ENCODE results near the gene LIMK2.
"Not testable (repeated sequence)": the region's sequence is repeated elsewhere in the genome, so short reads cannot be mapped to it uniquely, and the experiment has no call there.

LIMK2 gene

GRCh38 chr22:31204352-31204984, 7.6 kb upstream of the LIMK2 start:
- not testable (repeated sequence) for H3K27me3 Mint-ChIP-seq; H3K4me1 Mint-ChIP-seq (ENCODE audit: low read depth); H3K27ac Mint-ChIP-seq; H3K9me3 Mint-ChIP-seq; H3K4me3 Mint-ChIP-seq
- peaks cover 23% of the 10 kb centered on the region for H3K36me3 Mint-ChIP-seq (ENCODE audit: low read depth)

GRCh38 chr22:31205059-31205458, 7.0 kb upstream of the LIMK2 start:
- not testable (repeated sequence) for H3K4me1 Mint-ChIP-seq (ENCODE audit: low read depth); H3K27ac Mint-ChIP-seq; H3K4me3 Mint-ChIP-seq; H3K27me3 Mint-ChIP-seq; H3K9me3 Mint-ChIP-seq
- peaks cover 21% of the 10 kb centered on the region for H3K36me3 Mint-ChIP-seq (ENCODE audit: low read depth)

- H3K4me3 Mint-ChIP-seq, H3K9me3 Mint-ChIP-seq, H3K27me3 Mint-ChIP-seq, H3K27ac Mint-ChIP-seq: not testable (repeated sequence)
- peaks cover 21% of the 10 kb centered on the region for H3K36me3 Mint-ChIP-seq (ENCODE audit: low read depth)
- peaks cover 13% of the 10 kb centered on the region for H3K4me1 Mint-ChIP-seq (ENCODE audit: low read depth)
These were observed 5.6 kb upstream of the LIMK2 start for GRCh38 chr22:31206460-31206859.

GRCh38 chr22:31206896-31207687, 5.0 kb upstream of the LIMK2 start:
- Mint-ChIP-seq H3K4me3 (no peak overlapping the region), H3K27me3 (no peaks in the 10 kb centered on the region), H3K4me1 (ENCODE audit: low read depth) (peaks cover 18% of the 10 kb centered on the region), H3K27ac (no peak overlapping the region), H3K36me3 (ENCODE audit: low read depth) (peaks cover 19% of the 10 kb centered on the region), H3K9me3 (no peaks in the 10 kb centered on the region)

GRCh38 chr22:31210556-31211421, 1.3 kb upstream of the LIMK2 start:
- Mint-ChIP-seq H3K27me3 (no peaks in the 10 kb centered on the region), H3K4me1 (ENCODE audit: low read depth) (peaks cover 30% of the 10 kb centered on the region), H3K4me3 (peak overlapping the region; percentile 18), H3K9me3 (no peaks in the 10 kb centered on the region), H3K36me3 (ENCODE audit: low read depth) (peaks cover 10% of the 10 kb centered on the region), H3K27ac (peak overlapping the region; percentile 75)

GRCh38 chr22:31211482-31211861, 626 bp upstream of the LIMK2 start:
- Mint-ChIP-seq H3K36me3 (ENCODE audit: low read depth) (peaks cover 10% of the 10 kb centered on the region), H3K4me1 (ENCODE audit: low read depth) (peaks cover 35% of the 10 kb centered on the region), H3K4me3 (peak overlapping the region; percentile 87), H3K9me3 (no peaks in the 10 kb centered on the region), H3K27me3 (no peaks in the 10 kb centered on the region), H3K27ac (peak overlapping the region; percentile 82)

GRCh38 chr22:31212783-31213629, 908 bp downstream of the LIMK2 start:
- H3K36me3 Mint-ChIP-seq (ENCODE audit: low read depth) = peaks cover 9% of the 10 kb centered on the region
- H3K9me3 Mint-ChIP-seq = no peaks in the 10 kb centered on the region
- H3K27ac Mint-ChIP-seq = no peak overlapping the region
- H3K4me1 Mint-ChIP-seq (ENCODE audit: low read depth) = peaks cover 42% of the 10 kb centered on the region
- no peaks in the 10 kb centered on the region for H3K27me3 Mint-ChIP-seq
- H3K4me3 Mint-ChIP-seq = peak overlapping the region; percentile 87

GRCh38 chr22:31215018-31215535, 3.0 kb downstream of the LIMK2 start:
- Mint-ChIP-seq H3K4me1 (ENCODE audit: low read depth) (peaks cover 50% of the 10 kb centered on the region), H3K36me3 (ENCODE audit: low read depth) (peaks cover 17% of the 10 kb centered on the region), H3K9me3 (no peaks in the 10 kb centered on the region), H3K27ac (peak overlapping the region; percentile 11), H3K27me3 (no peaks in the 10 kb centered on the region), H3K4me3 (no peak overlapping the region)

GRCh38 chr22:31218565-31219262, 6.6 kb downstream of the LIMK2 start:
- Mint-ChIP-seq H3K36me3 (ENCODE audit: low read depth) (peaks cover 21% of the 10 kb centered on the region), H3K27me3 (no peaks in the 10 kb centered on the region), H3K9me3 (no peaks in the 10 kb centered on the region), H3K4me1 (ENCODE audit: low read depth) (peaks cover 44% of the 10 kb centered on the region), H3K4me3 (no peak overlapping the region), H3K27ac (peak overlapping the region; percentile 32)

- Mint-ChIP-seq H3K4me3 (no peak overlapping the region), H3K9me3 (no peaks in the 10 kb centered on the region), H3K27me3 (no peaks in the 10 kb centered on the region), H3K36me3 (ENCODE audit: low read depth) (peaks cover 19% of the 10 kb centered on the region), H3K4me1 (ENCODE audit: low read depth) (peaks cover 36% of the 10 kb centered on the region), H3K27ac (no peak overlapping the region)
These were observed 9.0 kb downstream of the LIMK2 start for GRCh38 chr22:31221084-31221483.

- H3K27me3 Mint-ChIP-seq = no peaks in the 10 kb centered on the region
- peaks cover 18% of the 10 kb centered on the region for H3K36me3 Mint-ChIP-seq (ENCODE audit: low read depth)
- no peaks in the 10 kb centered on the region for H3K9me3 Mint-ChIP-seq
- no peak overlapping the region for H3K27ac Mint-ChIP-seq
- H3K4me1 Mint-ChIP-seq (ENCODE audit: low read depth) = peaks cover 29% of the 10 kb centered on the region
- no peak overlapping the region for H3K4me3 Mint-ChIP-seq
These were observed 10.6 kb downstream of the LIMK2 start for GRCh38 chr22:31222736-31223135.

- H3K9me3 Mint-ChIP-seq = no peaks in the 10 kb centered on the region
- H3K4me3 Mint-ChIP-seq = no peak overlapping the region
- no peaks in the 10 kb centered on the region for H3K27me3 Mint-ChIP-seq
- no peak overlapping the region for H3K27ac Mint-ChIP-seq
- H3K4me1 Mint-ChIP-seq (ENCODE audit: low read depth) = peaks cover 20% of the 10 kb centered on the region
- peaks cover 8% of the 10 kb centered on the region for H3K36me3 Mint-ChIP-seq (ENCODE audit: low read depth)
These were observed 11.7 kb downstream of the LIMK2 start for GRCh38 chr22:31223786-31224191.

- peaks cover 29% of the 10 kb centered on the region for H3K4me1 Mint-ChIP-seq (ENCODE audit: low read depth)
- H3K27me3 Mint-ChIP-seq; H3K9me3 Mint-ChIP-seq; H3K4me3 Mint-ChIP-seq; H3K36me3 Mint-ChIP-seq (ENCODE audit: low read depth); H3K27ac Mint-ChIP-seq: not testable (repeated sequence)
These were observed 12.6 kb downstream of the LIMK2 start for GRCh38 chr22:31224691-31225090.

GRCh38 chr22:31227186-31227585, 15.1 kb downstream of the LIMK2 start:
- H3K4me1 Mint-ChIP-seq (ENCODE audit: low read depth) = peaks cover 39% of the 10 kb centered on the region
- H3K36me3 Mint-ChIP-seq (ENCODE audit: low read depth) = peaks cover 4% of the 10 kb centered on the region
- no peaks in the 10 kb centered on the region for H3K27me3 Mint-ChIP-seq
- no peak overlapping the region for H3K27ac Mint-ChIP-seq
- H3K4me3 Mint-ChIP-seq = no peak overlapping the region
- no peaks in the 10 kb centered on the region for H3K9me3 Mint-ChIP-seq

Data from stimulated activated naive CD8-positive, alpha-beta T cell treated with anti-CD3 and anti-CD28 coated beads, Interleukin-15, Interleukin-2, amounts not matched to agents 100 ng/mL and 50 ng/mL, for 24 hours (primary cell).